Measurements from ENCODE around the gene TOMM70.
A peak's percentile ranks its signal among the peaks of the same experiment; 100 is the strongest.

Gene TOMM70

GRCh38 chr3:100400419-100400779, 490 bp downstream of the TOMM70 start:
- Histone ChIP-seq H3K9me3 (ENCODE audit: control insufficient read depth in 1 of 2, low read length in 2 of 2) (no peaks in the 10 kb centered on the region), H3K36me3 (ENCODE audit: control insufficient read depth in 1 of 2, insufficient read depth in 2 of 2, low read length in 2 of 2) (no peaks in the 10 kb centered on the region), H3K27ac (ENCODE audit: low read depth, low read length) (peak overlapping the region; percentile 82), H3K4me3 (ENCODE audit: low read depth in 1 of 2, low read length in 2 of 2) (peak overlapping the region; percentile 89 to 98), H3K4me1 (ENCODE audit: control insufficient read depth in 1 of 2, insufficient read depth in 2 of 2, low read length in 2 of 2) (peaks cover 29 to 55% of the 10 kb centered on the region in 2 donors), H3K9ac (ENCODE audit: low read depth in 1 of 2, low read length in 2 of 2) (peak overlapping the region; percentile 77 to 91), H3K27me3 (ENCODE audit: control insufficient read depth in 1 of 2, insufficient read depth in 2 of 2, low read length in 2 of 2) (no peaks in the 10 kb centered on the region)

- Histone ChIP-seq H3K27me3 (ENCODE audit: control insufficient read depth in 1 of 2, insufficient read depth in 2 of 2, low read length in 2 of 2) (no peaks in the 10 kb centered on the region), H3K9me3 (ENCODE audit: control insufficient read depth in 1 of 2, low read length in 2 of 2) (no peaks in the 10 kb centered on the region), H3K27ac (ENCODE audit: low read depth, low read length) (no peak overlapping the region), H3K9ac (ENCODE audit: low read depth in 1 of 2, low read length in 2 of 2) (peak overlapping the region; percentile 77 to 91), H3K36me3 (ENCODE audit: control insufficient read depth in 1 of 2, insufficient read depth in 2 of 2, low read length in 2 of 2) (no peaks in the 10 kb centered on the region), H3K4me1 (ENCODE audit: control insufficient read depth in 1 of 2, insufficient read depth in 2 of 2, low read length in 2 of 2) (peaks cover 29 to 55% of the 10 kb centered on the region in 2 donors), H3K4me3 (ENCODE audit: low read depth in 1 of 2, low read length in 2 of 2) (peak overlapping the region; percentile 89 to 98)
Measured at GRCh38 chr3:100399341-100400071, 1.4 kb downstream of the TOMM70 start.

GRCh38 chr3:100396967-100397366, 3.9 kb downstream of the TOMM70 start:
- Histone ChIP-seq H3K4me1 (ENCODE audit: control insufficient read depth in 1 of 2, insufficient read depth in 2 of 2, low read length in 2 of 2) (peaks cover 18 to 33% of the 10 kb centered on the region in 2 donors), H3K27ac (ENCODE audit: low read depth, low read length) (no peak overlapping the region), H3K27me3 (ENCODE audit: control insufficient read depth in 1 of 2, insufficient read depth in 2 of 2, low read length in 2 of 2) (no peaks in the 10 kb centered on the region), H3K9me3 (ENCODE audit: control insufficient read depth in 1 of 2, low read length in 2 of 2) (no peaks in the 10 kb centered on the region), H3K36me3 (ENCODE audit: control insufficient read depth in 1 of 2, insufficient read depth in 2 of 2, low read length in 2 of 2) (no peaks in the 10 kb centered on the region), H3K4me3 (ENCODE audit: low read depth in 1 of 2, low read length in 2 of 2) (no peak overlapping the region), H3K9ac (ENCODE audit: low read depth in 1 of 2, low read length in 2 of 2) (no peak overlapping the region)

- H3K9me3 ChIP-seq (ENCODE audit: control insufficient read depth in 1 of 2, low read length in 2 of 2): no peaks in the 10 kb centered on the region
- H3K4me1 ChIP-seq (ENCODE audit: control insufficient read depth in 1 of 2, insufficient read depth in 2 of 2, low read length in 2 of 2): peaks cover 18 to 32% of the 10 kb centered on the region in 2 donors
- H3K27ac ChIP-seq (ENCODE audit: low read depth, low read length): no peak overlapping the region
- no peaks in the 10 kb centered on the region for H3K27me3 ChIP-seq (ENCODE audit: control insufficient read depth in 1 of 2, insufficient read depth in 2 of 2, low read length in 2 of 2)
- no peak overlapping the region for H3K4me3 ChIP-seq (ENCODE audit: low read depth in 1 of 2, low read length in 2 of 2)
- no peak overlapping the region for H3K9ac ChIP-seq (ENCODE audit: low read depth in 1 of 2, low read length in 2 of 2)
- H3K36me3 ChIP-seq (ENCODE audit: control insufficient read depth in 1 of 2, insufficient read depth in 2 of 2, low read length in 2 of 2): no peaks in the 10 kb centered on the region
Measured at GRCh38 chr3:100395679-100396431, 5.0 kb downstream of the TOMM70 start.

- Histone ChIP-seq H3K4me1 (ENCODE audit: control insufficient read depth in 1 of 2, insufficient read depth in 2 of 2, low read length in 2 of 2) (peaks cover 2 to 5% of the 10 kb centered on the region in 2 donors), H3K9me3 (ENCODE audit: control insufficient read depth in 1 of 2, low read length in 2 of 2) (peaks cover 0 to 4% of the 10 kb centered on the region in 2 donors), H3K27ac (ENCODE audit: low read depth, low read length) (no peak overlapping the region), H3K9ac (ENCODE audit: low read depth in 1 of 2, low read length in 2 of 2) (no peak overlapping the region), H3K27me3 (ENCODE audit: control insufficient read depth in 1 of 2, insufficient read depth in 2 of 2, low read length in 2 of 2) (no peaks in the 10 kb centered on the region), H3K36me3 (ENCODE audit: control insufficient read depth in 1 of 2, insufficient read depth in 2 of 2, low read length in 2 of 2) (peaks cover 7 to 26% of the 10 kb centered on the region in 2 donors), H3K4me3 (ENCODE audit: low read depth in 1 of 2, low read length in 2 of 2) (no peak overlapping the region)
Measured at GRCh38 chr3:100389025-100389424, 11.9 kb downstream of the TOMM70 start.

- H3K4me1 ChIP-seq (ENCODE audit: control insufficient read depth in 1 of 2, insufficient read depth in 2 of 2, low read length in 2 of 2): peaks cover 2 to 5% of the 10 kb centered on the region in 2 donors
- H3K27me3 ChIP-seq (ENCODE audit: control insufficient read depth in 1 of 2, insufficient read depth in 2 of 2, low read length in 2 of 2): no peaks in the 10 kb centered on the region
- peaks cover 12 to 42% of the 10 kb centered on the region in 2 donors for H3K36me3 ChIP-seq (ENCODE audit: control insufficient read depth in 1 of 2, insufficient read depth in 2 of 2, low read length in 2 of 2)
- no peak overlapping the region for H3K4me3 ChIP-seq (ENCODE audit: low read depth in 1 of 2, low read length in 2 of 2)
- no peak overlapping the region for H3K9ac ChIP-seq (ENCODE audit: low read depth in 1 of 2, low read length in 2 of 2)
- no peak overlapping the region for H3K27ac ChIP-seq (ENCODE audit: low read depth, low read length)
- H3K9me3 ChIP-seq (ENCODE audit: control insufficient read depth in 1 of 2, low read length in 2 of 2): peaks cover 0 to 4% of the 10 kb centered on the region in 2 donors
Measured at GRCh38 chr3:100386437-100387074, 14.3 kb downstream of the TOMM70 start.

- H3K9me3 ChIP-seq (ENCODE audit: control insufficient read depth in 1 of 2, low read length in 2 of 2): peaks cover 0 to 4% of the 10 kb centered on the region in 2 donors
- H3K27ac ChIP-seq (ENCODE audit: low read depth, low read length): no peak overlapping the region
- peaks cover 2 to 5% of the 10 kb centered on the region in 2 donors for H3K4me1 ChIP-seq (ENCODE audit: control insufficient read depth in 1 of 2, insufficient read depth in 2 of 2, low read length in 2 of 2)
- H3K9ac ChIP-seq (ENCODE audit: low read depth in 1 of 2, low read length in 2 of 2): no peak overlapping the region
- peaks cover 12 to 52% of the 10 kb centered on the region in 2 donors for H3K36me3 ChIP-seq (ENCODE audit: control insufficient read depth in 1 of 2, insufficient read depth in 2 of 2, low read length in 2 of 2)
- no peaks in the 10 kb centered on the region for H3K27me3 ChIP-seq (ENCODE audit: control insufficient read depth in 1 of 2, insufficient read depth in 2 of 2, low read length in 2 of 2)
- no peak overlapping the region for H3K4me3 ChIP-seq (ENCODE audit: low read depth in 1 of 2, low read length in 2 of 2)
Measured at GRCh38 chr3:100384733-100385525, 16.0 kb downstream of the TOMM70 start.

- H3K36me3 ChIP-seq (ENCODE audit: control insufficient read depth in 1 of 2, insufficient read depth in 2 of 2, low read length in 2 of 2): peaks cover 22 to 66% of the 10 kb centered on the region in 2 donors
Measured at GRCh38 chr3:100376301-100376700, 24.6 kb downstream of the TOMM70 start.

GRCh38 chr3:100374521-100374920, 26.4 kb downstream of the TOMM70 start:
- no peaks in the 10 kb centered on the region for H3K4me1 ChIP-seq (ENCODE audit: control insufficient read depth in 1 of 2, insufficient read depth in 2 of 2, low read length in 2 of 2)

More at GRCh38 chr3:100376301-100376700, 24.6 kb downstream of the TOMM70 start:
- Histone ChIP-seq H3K9ac (ENCODE audit: low read depth in 1 of 2, low read length in 2 of 2) (no peak overlapping the region), H3K4me1 (ENCODE audit: control insufficient read depth in 1 of 2, insufficient read depth in 2 of 2, low read length in 2 of 2) (no peaks in the 10 kb centered on the region), H3K9me3 (ENCODE audit: control insufficient read depth in 1 of 2, low read length in 2 of 2) (no peaks in the 10 kb centered on the region), H3K4me3 (ENCODE audit: low read depth in 1 of 2, low read length in 2 of 2) (no peak overlapping the region), H3K27me3 (ENCODE audit: control insufficient read depth in 1 of 2, insufficient read depth in 2 of 2, low read length in 2 of 2) (no peaks in the 10 kb centered on the region), H3K27ac (ENCODE audit: low read depth, low read length) (no peak overlapping the region)

More at GRCh38 chr3:100374521-100374920, 26.4 kb downstream of the TOMM70 start:
- H3K9ac ChIP-seq (ENCODE audit: low read depth in 1 of 2, low read length in 2 of 2): no peak overlapping the region
- H3K9me3 ChIP-seq (ENCODE audit: control insufficient read depth in 1 of 2, low read length in 2 of 2): no peaks in the 10 kb centered on the region
- H3K36me3 ChIP-seq (ENCODE audit: control insufficient read depth in 1 of 2, insufficient read depth in 2 of 2, low read length in 2 of 2): peaks cover 22 to 61% of the 10 kb centered on the region in 2 donors
- H3K4me3 ChIP-seq (ENCODE audit: low read depth in 1 of 2, low read length in 2 of 2): no peak overlapping the region
- no peaks in the 10 kb centered on the region for H3K27me3 ChIP-seq (ENCODE audit: control insufficient read depth in 1 of 2, insufficient read depth in 2 of 2, low read length in 2 of 2)
- H3K27ac ChIP-seq (ENCODE audit: low read depth, low read length): no peak overlapping the region
